Effector memory CD4-positive, alpha-beta T cell (primary cell): ENCODE results near the gene CCL11.

Experiments
- DNase-seq, 3 donors: peaks; one replicate each; pipeline ENCODE4 v3.0.0-alpha.2; 2020
- H3K27ac ChIP-seq: 2 replicates; pipeline ENCODE4 v1.7.0; 2013; ENCODE audit warnings: mild to moderate bottlenecking, low read length, moderate library complexity; ENCODE audit not compliant: insufficient read depth, poor library complexity, severe bottlenecking
- H3K27me3 ChIP-seq: replicated peaks from 2 replicates; pipeline ENCODE4 v1.7.0; 2013; ENCODE audit warnings: mild to moderate bottlenecking, low read length; ENCODE audit not compliant: insufficient read depth, control insufficient read depth, poor library complexity, severe bottlenecking
- H3K36me3 ChIP-seq: 2 replicates; pipeline ENCODE4 v1.7.0; 2013; ENCODE audit warnings: mild to moderate bottlenecking, low read length, moderate library complexity; ENCODE audit not compliant: control insufficient read depth, insufficient read depth
- H3K4me1 ChIP-seq: 2 replicates; pipeline ENCODE4 v1.7.0; 2013; ENCODE audit warnings: low read length, mild to moderate bottlenecking; ENCODE audit not compliant: control insufficient read depth, insufficient read depth, poor library complexity, severe bottlenecking
- H3K4me3 ChIP-seq: 2 replicates; pipeline ENCODE4 v1.7.0; 2013; ENCODE audit warnings: low read length, low read depth, mild to moderate bottlenecking; ENCODE audit not compliant: insufficient read depth, poor library complexity, severe bottlenecking
- H3K9me3 ChIP-seq: 2 replicates; pipeline ENCODE4 v1.7.0; 2013; ENCODE audit warnings: mild to moderate bottlenecking, low read length, moderate library complexity; ENCODE audit not compliant: control insufficient read depth

The CCL11 gene

DNA sequence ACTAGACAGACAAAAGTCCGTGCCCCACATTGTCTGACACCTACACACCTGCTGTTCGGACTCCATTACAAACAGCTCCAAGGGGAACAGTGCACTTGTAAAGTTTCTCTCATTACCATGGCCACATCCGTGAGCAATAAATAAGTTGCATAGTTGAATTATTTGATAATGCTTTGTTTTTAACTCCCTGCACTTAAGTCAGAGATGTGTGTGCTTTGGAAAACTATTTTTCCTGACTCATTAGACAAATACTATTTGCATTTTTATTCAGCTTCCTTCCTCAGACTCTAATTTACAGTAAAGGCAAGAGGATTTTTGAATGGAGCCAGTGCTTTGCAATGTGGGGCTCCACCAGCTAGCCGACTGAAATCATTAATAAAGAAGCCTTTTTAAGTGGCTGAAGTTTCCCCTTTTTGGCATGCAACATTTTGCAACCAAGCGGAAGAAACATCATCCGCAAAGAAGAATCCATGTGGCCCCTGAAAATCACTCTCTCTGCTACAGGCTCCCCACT lies 37.0 kb upstream of the CCL11 start:
- DNase-seq = no peak

DNA sequence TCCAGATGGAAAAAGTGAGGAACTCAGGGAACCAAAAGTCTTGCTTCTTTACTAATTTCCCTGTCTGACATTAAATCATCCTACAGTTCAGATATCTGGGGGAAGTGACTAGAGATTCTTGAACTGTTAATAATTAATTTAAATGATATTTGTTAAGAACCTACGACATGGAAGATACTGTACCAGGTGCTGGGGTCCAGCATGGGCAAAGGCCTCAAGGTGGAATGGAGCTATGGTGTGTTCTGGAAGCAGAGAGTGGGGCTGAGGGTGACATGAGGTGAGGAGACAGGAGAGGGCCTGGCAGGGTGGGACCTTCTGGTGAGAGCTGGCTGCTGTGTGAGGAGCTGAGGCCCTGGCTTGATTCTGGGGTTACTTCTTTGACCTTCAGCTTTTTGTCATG lies 36.5 kb upstream of the CCL11 start:
- no peak for DNase-seq
- no peaks in the 10 kb centered on the region for H3K4me1 ChIP-seq

More for the DNA sequence above, 37.0 kb upstream of the CCL11 start:
- Histone ChIP-seq H3K36me3 (no peaks in the 10 kb centered on the region), H3K9me3 (no peaks in the 10 kb centered on the region), H3K4me3 (no peak overlapping the region), H3K27me3 (no peaks in the 10 kb centered on the region), H3K4me1 (no peaks in the 10 kb centered on the region), H3K27ac (no peak overlapping the region)

DNA sequence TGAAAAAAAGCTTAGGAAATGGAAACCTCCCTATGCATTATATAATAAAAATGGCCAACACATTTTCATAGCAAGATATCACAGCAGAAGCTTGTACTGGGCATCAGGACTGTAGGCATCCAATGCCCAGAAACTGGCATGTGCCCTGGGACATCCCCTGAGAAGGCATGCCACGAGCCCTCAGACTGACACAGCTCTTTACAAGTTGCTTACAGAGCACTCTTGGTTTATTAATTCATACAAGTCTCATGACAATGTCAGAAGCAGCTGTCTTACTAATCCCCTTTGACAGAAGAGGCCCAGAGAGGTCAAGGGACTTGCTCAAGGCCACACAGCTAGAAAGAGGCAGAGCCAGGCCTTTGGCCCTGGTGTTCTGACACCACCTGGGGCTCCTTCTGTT lies 36.1 kb upstream of the CCL11 start:
- Histone ChIP-seq H3K27me3 (no peaks in the 10 kb centered on the region), H3K4me3 (no peak overlapping the region), H3K9me3 (no peaks in the 10 kb centered on the region), H3K4me1 (no peaks in the 10 kb centered on the region), H3K36me3 (no peaks in the 10 kb centered on the region), H3K27ac (no peak overlapping the region)
- no peak for DNase-seq

More for the DNA sequence above, 36.5 kb upstream of the CCL11 start:
- no peak overlapping the region for H3K27ac ChIP-seq
- no peaks in the 10 kb centered on the region for H3K36me3 ChIP-seq
- no peaks in the 10 kb centered on the region for H3K27me3 ChIP-seq
- no peaks in the 10 kb centered on the region for H3K9me3 ChIP-seq
- no peak overlapping the region for H3K4me3 ChIP-seq

DNA sequence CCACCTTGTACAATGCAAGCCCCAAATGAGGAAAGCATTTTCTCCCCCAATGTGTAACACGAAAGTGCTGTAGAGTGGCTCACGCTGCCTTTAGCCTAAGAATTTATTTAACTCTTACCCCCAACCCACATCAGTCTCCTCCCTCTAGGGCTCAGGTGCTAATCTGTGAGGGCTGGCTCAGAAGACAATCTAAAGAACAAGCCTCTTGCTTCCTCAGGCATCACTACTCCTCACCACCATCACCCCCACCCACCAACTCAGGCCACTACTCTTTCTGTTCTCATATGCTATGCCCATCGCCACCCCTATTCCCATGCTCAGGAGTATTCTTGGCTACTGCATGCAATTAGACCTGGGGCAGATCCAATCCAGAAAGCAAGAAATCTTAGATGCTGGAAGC lies 34.4 kb upstream of the CCL11 start:
- Histone ChIP-seq H3K4me1 (no peaks in the 10 kb centered on the region), H3K27ac (no peak overlapping the region), H3K36me3 (no peaks in the 10 kb centered on the region), H3K4me3 (no peak overlapping the region), H3K27me3 (no peaks in the 10 kb centered on the region), H3K9me3 (no peaks in the 10 kb centered on the region)
- DNase-seq = no peak

DNA sequence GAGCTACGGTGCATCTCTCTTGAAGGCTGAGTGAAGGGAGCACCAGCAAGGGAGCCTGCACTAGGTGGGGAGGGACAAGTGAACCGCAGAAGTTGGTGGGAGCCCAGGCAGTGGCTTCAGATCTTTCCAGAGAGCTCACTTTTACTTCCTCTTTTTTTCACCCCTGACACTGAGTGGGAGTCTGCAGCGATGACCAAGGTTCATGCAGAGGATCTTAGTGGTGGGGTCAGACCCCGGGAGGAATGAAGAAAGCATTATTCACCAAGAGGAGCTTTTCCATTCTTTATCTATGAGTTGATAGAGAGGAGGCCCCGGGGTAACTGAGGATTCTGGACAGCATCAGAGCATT lies 33.5 kb upstream of the CCL11 start:
- no peak for DNase-seq
- no peak overlapping the region for H3K4me3 ChIP-seq
- H3K27me3 ChIP-seq = no peaks in the 10 kb centered on the region
- H3K36me3 ChIP-seq = no peaks in the 10 kb centered on the region
- no peak overlapping the region for H3K27ac ChIP-seq
- no peaks in the 10 kb centered on the region for H3K9me3 ChIP-seq
- H3K4me1 ChIP-seq = no peaks in the 10 kb centered on the region

DNA sequence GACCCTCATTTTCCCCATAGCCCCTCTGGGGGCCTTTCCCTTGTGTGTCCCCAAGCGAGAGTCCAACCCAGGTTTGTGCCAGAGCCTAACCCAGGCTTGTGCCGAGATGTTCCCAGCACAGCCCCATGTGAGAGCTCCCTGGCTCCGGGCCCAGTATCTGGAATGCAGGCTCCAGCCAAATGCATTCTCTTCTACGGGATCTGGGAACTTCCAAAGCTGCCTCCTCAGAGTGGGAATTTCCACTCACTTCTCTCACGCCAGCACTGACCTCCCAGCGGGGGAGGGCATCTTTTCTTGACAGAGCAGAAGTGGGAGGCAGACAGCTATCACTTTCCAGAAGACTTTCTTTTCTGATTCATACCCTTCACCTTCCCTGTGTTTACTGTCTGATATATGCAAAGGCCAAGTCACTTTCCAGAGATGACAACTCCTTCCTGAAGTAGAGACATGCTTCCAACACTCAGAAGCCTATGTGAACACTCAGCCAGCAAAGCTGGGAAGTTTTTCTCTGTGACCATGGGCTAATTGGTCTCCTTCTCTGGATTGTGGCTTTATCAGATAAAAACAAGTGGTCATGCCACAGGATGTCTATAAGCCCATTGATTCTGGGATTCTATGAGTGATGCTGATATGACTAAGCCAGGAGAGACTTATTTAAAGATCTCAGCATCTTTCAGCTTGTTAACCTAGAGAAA lies 33.0 kb upstream of the CCL11 start:
- H3K4me3 ChIP-seq = no peak overlapping the region
- no peaks in the 10 kb centered on the region for H3K9me3 ChIP-seq
- no peak for DNase-seq
- no peak overlapping the region for H3K27ac ChIP-seq
- H3K4me1 ChIP-seq = no peaks in the 10 kb centered on the region
- H3K36me3 ChIP-seq = no peaks in the 10 kb centered on the region
- no peaks in the 10 kb centered on the region for H3K27me3 ChIP-seq

DNA sequence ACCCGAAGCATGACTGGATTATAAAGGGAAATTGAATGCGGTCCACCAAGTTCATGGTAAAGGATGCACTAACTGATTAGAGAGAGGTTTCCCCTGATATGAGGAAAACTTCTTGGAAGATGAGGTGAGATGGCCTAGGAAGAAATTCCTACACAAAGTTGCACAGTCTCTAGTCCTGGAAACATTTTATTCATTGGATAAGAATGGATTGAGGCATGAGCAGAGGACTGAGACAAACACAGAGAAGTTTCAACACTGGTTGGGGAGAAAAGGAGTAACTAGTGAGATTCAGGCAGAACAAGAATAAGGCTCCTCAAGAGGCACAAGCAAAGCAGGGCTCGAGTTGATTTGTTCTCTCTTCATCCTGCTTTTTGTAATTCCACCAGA lies 32.4 kb upstream of the CCL11 start:
- H3K36me3 ChIP-seq = no peaks in the 10 kb centered on the region
- H3K27me3 ChIP-seq = no peaks in the 10 kb centered on the region
- H3K27ac ChIP-seq = no peak overlapping the region
- no peak overlapping the region for H3K4me3 ChIP-seq
- no peaks in the 10 kb centered on the region for H3K9me3 ChIP-seq
- no peaks in the 10 kb centered on the region for H3K4me1 ChIP-seq
- DNase-seq = no peak

DNA sequence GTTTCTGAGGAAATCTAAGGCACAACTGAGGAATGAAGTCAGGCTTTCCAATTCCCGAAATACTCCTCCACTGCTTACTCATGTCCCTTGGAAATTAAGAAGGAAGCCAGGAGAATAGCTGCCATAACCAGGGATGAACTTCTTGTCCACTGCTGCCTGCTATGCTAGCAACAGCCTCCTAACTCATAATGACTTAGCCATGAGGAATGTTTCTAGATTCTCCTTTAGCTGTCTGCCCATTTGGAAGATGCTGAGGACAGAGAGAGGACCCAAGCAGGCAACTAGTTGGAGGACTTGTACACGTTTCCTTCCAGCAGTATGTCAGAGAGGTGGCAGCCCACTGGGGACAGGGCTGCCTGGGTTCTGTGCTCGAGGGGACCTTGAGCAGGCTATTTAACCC lies 31.4 kb upstream of the CCL11 start:
- Histone ChIP-seq H3K9me3 (no peaks in the 10 kb centered on the region), H3K27me3 (no peaks in the 10 kb centered on the region), H3K4me1 (no peaks in the 10 kb centered on the region), H3K36me3 (no peaks in the 10 kb centered on the region), H3K27ac (no peak overlapping the region), H3K4me3 (no peak overlapping the region)
- DNase-seq = no peak

DNA sequence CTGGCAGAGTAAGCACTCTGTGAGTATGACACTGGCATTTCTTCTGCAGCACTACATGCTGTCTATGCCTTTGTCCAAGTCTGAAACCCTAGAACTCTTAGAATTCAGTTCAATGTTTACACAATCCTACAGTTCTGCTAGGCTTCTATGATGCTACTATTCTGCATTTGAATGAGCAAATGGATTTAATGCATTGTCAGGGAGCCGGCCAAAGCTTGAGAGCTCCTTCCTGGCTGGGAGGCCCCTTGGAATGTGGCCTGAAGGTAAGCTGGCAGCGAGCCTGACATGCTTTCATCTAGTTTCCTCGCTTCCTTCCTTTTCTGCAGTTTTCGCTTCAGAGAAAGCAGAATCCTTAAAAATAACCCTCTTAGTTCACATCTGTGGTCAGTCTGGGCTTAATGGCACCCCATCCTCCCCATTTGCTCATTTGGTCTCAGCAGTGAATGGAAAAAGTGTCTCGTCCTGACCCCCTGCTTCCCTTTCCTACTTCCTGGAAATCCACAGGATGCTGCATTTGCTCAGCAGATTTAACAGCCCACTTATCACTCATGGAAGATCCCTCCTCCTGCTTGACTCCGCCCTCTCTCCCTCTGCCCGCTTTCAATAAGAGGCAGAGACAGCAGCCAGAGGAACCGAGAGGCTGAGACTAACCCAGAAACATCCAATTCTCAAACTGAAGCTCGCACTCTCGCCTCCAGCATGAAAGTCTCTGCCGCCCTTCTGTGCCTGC lies 30.7 kb upstream of the CCL11 start, which contains the start of gene CCL2:
Gene CCL2, plus strand, starts transcription at position 635 of the 730 bp plus-strand sequence. Its CDS starts 65 bp downstream, at position 700.
- Histone ChIP-seq H3K27me3 (no peaks in the 10 kb centered on the region), H3K4me3 (no peak within 1 kb of the TSS), H3K4me1 (no peaks in the 10 kb centered on the region), H3K36me3 (no peaks in the 10 kb centered on the region), H3K27ac (no peak within 1 kb of the TSS), H3K9me3 (no peaks in the 10 kb centered on the region)
- DNase-seq = no peak

DNA sequence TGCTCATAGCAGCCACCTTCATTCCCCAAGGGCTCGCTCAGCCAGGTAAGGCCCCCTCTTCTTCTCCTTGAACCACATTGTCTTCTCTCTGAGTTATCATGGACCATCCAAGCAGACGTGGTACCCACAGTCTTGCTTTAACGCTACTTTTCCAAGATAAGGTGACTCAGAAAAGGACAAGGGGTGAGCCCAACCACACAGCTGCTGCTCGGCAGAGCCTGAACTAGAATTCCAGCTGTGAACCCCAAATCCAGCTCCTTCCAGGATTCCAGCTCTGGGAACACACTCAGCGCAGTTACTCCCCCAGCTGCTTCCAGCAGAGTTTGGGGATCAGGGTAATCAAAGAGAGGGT lies 30.2 kb upstream of the CCL11 start:
- Histone ChIP-seq H3K27me3 (no peaks in the 10 kb centered on the region), H3K27ac (no peak overlapping the region), H3K9me3 (no peaks in the 10 kb centered on the region), H3K36me3 (no peaks in the 10 kb centered on the region), H3K4me3 (no peak overlapping the region), H3K4me1 (no peaks in the 10 kb centered on the region)
- DNase-seq = no peak
